CD14-positive monocyte (primary cell): ENCODE results near the gene ASB16. TPM values are rescaled to one million over a fixed set of nuclear protein-coding genes. Genes with fewer than 3 reads are reported as not detected.

Source experiments
- DNase-seq, 3 donors: peaks; one replicate each; pipeline ENCODE4 v3.0.0-alpha.2; 2011 to 2022
- H2AFZ ChIP-seq: 2 replicates; pipeline ENCODE4 v1.6.0; 2012; ENCODE audit warnings: mild to moderate bottlenecking, low read depth, low read length, inconsistent platforms; ENCODE audit not compliant: insufficient read depth, poor library complexity, severe bottlenecking
- H3K27ac ChIP-seq, 2 donors: 1 replicate in 1 of 2; 2 replicates in 1 of 2; pipeline ENCODE4 v1.5.1; 2012 to 2013; ENCODE audit warnings: low read length in 2 of 2, control low read depth in 1 of 2, inconsistent platforms in 1 of 2, low read depth in 1 of 2, mild to moderate bottlenecking in 1 of 2
- H3K27me3 ChIP-seq, 2 donors: one replicate each; pipeline versions ENCODE4 v1.6.0 to v1.6.1; 2011 to 2013; ENCODE audit warnings: low read length in 2 of 2; ENCODE audit not compliant: control insufficient read depth in 2 of 2, insufficient read depth in 2 of 2
- H3K36me3 ChIP-seq, 2 donors: replicated peaks in 1 of 2; 1 replicate in 1 of 2; 2 replicates in 1 of 2; pipeline versions ENCODE4 v1.5.1 to v1.6.1; 2012 to 2013; ENCODE audit warnings: low read length in 2 of 2, control low read depth in 1 of 2, inconsistent platforms in 1 of 2, mild to moderate bottlenecking in 1 of 2; ENCODE audit not compliant: insufficient read depth in 2 of 2, control insufficient read depth in 1 of 2
- H3K4me1 ChIP-seq, 2 donors: 1 replicate in 1 of 2; 2 replicates in 1 of 2; pipeline versions ENCODE4 v1.5.1 to v1.6.1; 2012 to 2013; ENCODE audit warnings: low read length in 2 of 2, control low read depth in 1 of 2, inconsistent platforms in 1 of 2, mild to moderate bottlenecking in 1 of 2, moderate library complexity in 1 of 2; ENCODE audit not compliant: insufficient read depth in 2 of 2, control insufficient read depth in 1 of 2
- H3K4me2 ChIP-seq: replicated peaks from 2 replicates; pipeline ENCODE3; 2012; ENCODE audit warnings: low read length, moderate library complexity, mild to moderate bottlenecking; ENCODE audit not compliant: poor library complexity, severe bottlenecking; ENCODE audit errors: extremely low read depth
- H3K4me3 ChIP-seq, 3 experiments: fragments of 200-600 bp in 1 of 3; sonication (generic) in 1 of 3; replicated peaks in 1 of 3; 1 replicate in 2 of 3; 2 replicates in 1 of 3; pipeline ENCODE4 v1.5.1; 2011 to 2013; ENCODE audit warnings: low read length in 3 of 3, mild to moderate bottlenecking in 3 of 3, control low read depth in 2 of 3, low read depth in 2 of 3, inconsistent platforms in 1 of 3, moderate library complexity in 1 of 3
- H3K79me2 ChIP-seq: 2 replicates; pipeline ENCODE4 v1.6.0; 2012; ENCODE audit warnings: mild to moderate bottlenecking, control low read depth, inconsistent platforms, low read length, moderate library complexity; ENCODE audit not compliant: insufficient read depth
- H3K9ac ChIP-seq: 2 replicates; pipeline ENCODE4 v1.6.0; 2017; ENCODE audit warnings: low read length, mild to moderate bottlenecking; ENCODE audit not compliant: insufficient read depth, poor library complexity, severe bottlenecking
- H3K9me3 ChIP-seq, 2 donors: replicated peaks in 1 of 2; 1 replicate in 1 of 2; 2 replicates in 1 of 2; pipeline versions ENCODE4 v1.5.1 to v1.6.1; 2012 to 2013; ENCODE audit warnings: low read length in 2 of 2, control low read depth in 1 of 2; ENCODE audit not compliant: control insufficient read depth in 1 of 2, insufficient read depth in 1 of 2
- H4K20me1 ChIP-seq: 2 replicates; pipeline ENCODE4 v1.6.0; 2012; ENCODE audit warnings: mild to moderate bottlenecking, low read length, control low read depth, moderate library complexity; ENCODE audit not compliant: insufficient read depth
- H3K27ac Mint-ChIP-seq, 7 donors: one replicate each; pipeline ENCODE4 v1.8.0; 2020; ENCODE audit warnings: mild to moderate bottlenecking in 7 of 7, mixed read lengths in 7 of 7, moderate library complexity in 6 of 7, inconsistent platforms in 2 of 7
- H3K27me3 Mint-ChIP-seq, 3 donors: one replicate each; pipeline ENCODE4 v1.8.0; 2021 to 2022; ENCODE audit warnings: low read depth in 3 of 3, mild to moderate bottlenecking in 3 of 3, mixed read lengths in 3 of 3, moderate library complexity in 3 of 3, inconsistent platforms in 1 of 3
- H3K36me3 Mint-ChIP-seq, 2 donors: one replicate each; pipeline ENCODE4 v1.8.0; 2020; ENCODE audit warnings: mixed read lengths in 2 of 2, inconsistent platforms in 1 of 2, mild to moderate bottlenecking in 1 of 2
- H3K4me1 Mint-ChIP-seq: one replicate; pipeline ENCODE4 v1.8.0; 2020; ENCODE audit warnings: mild to moderate bottlenecking, mixed read lengths
- H3K4me3 Mint-ChIP-seq, 2 donors: one replicate each; pipeline ENCODE4 v1.8.0; 2020; ENCODE audit warnings: mild to moderate bottlenecking in 2 of 2, mixed read lengths in 2 of 2, moderate library complexity in 1 of 2
- H3K9me3 Mint-ChIP-seq, 7 donors: one replicate each; pipeline ENCODE4 v1.8.0; 2020 to 2022; ENCODE audit warnings: mixed read lengths in 7 of 7, mild to moderate bottlenecking in 6 of 7, moderate library complexity in 6 of 7, inconsistent platforms in 2 of 7
- WGBS: methylation state at CpG from one replicate; pipeline ENCODE4 v1.1.5; 2013; ENCODE audit warnings: missing lambda C conversion rate; ENCODE audit not compliant: insufficient coverage; 5-methylcytosine and 5-hydroxymethylcytosine counted together
- intact Hi-C, 2 donors: fragments of 100-400 bp; cut with micrococcal nuclease; formaldehyde crosslinking; loops; one replicate each; pipeline versions ENCODE4 v1.15.0 to v1.15.1; 2023
- polyA plus RNA-seq, 3 donors: library from polyadenylated mRNA; depleted of rRNA in 1 of 3; unstranded in 2 of 3; stranded (reverse) in 1 of 3; fragments of 300-500 nt in 2 of 3; fragments of >200 nt in 1 of 3; fragmentation: Illumina TruSeq in 2 of 3; gene quantifications; 1 replicate in 2 of 3; 2 replicates in 1 of 3; pipeline ENCODE4 v1.2.3, GENCODE V29; 2012 to 2021
- TF ChIP-seq, protein P1 (sequence below): fragments of 200-600 bp; IDR thresholded peaks from one replicate; pipeline ENCODE4 v1.8.0; 2022; ENCODE audit warnings: antibody characterized with exemption, mild to moderate bottlenecking

Gene ASB16
- polyA plus RNA-seq, 3 donors, result not detected

DNA sequence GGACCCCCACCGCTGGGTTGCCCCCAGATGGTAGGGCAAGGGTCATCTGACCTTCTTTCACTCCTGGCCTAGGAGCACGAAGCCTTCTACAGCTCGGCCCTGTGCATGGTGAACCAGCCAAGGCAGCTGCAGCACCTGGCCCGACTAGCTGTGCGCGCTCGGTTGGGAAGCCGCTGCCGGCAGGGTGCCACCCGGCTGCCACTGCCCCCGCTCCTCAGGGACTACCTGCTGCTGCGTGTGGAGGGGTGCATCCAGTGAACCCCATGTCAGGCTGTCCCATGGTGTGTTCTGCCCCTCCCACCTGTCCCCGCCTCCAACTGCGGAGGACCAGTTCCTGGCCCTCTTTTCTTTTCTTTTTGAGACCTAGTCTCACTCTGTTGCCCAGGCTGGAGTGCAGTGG lies 7.6 kb downstream of the ASB16 start:
- Histone ChIP-seq H3K9ac (no peak overlapping the region), H4K20me1 (peaks cover 16% of the 10 kb centered on the region), H3K9me3 (no peaks in the 10 kb centered on the region), H3K27ac (no peak overlapping the region), H3K4me1 (no peaks in the 10 kb centered on the region), H3K4me3 (no peak overlapping the region), H3K4me2 (no peak overlapping the region), H3K79me2 (peaks cover 17% of the 10 kb centered on the region), H3K36me3 (peaks cover 43 to 49% of the 10 kb centered on the region in 2 donors), H3K27me3 (no peaks in the 10 kb centered on the region), H2AFZ (no peak overlapping the region)
- H3K27me3 Mint-ChIP-seq, result no peaks in the 10 kb centered on the region
- 97% methylated on average over 14 of the region's 14 CpGs for WGBS
- H3K27ac Mint-ChIP-seq, result peak overlapping the region in 2 of 7 donors; percentile 37 to 73
- H3K4me3 Mint-ChIP-seq, result no peak overlapping the region
- H3K36me3 Mint-ChIP-seq, result peaks cover 31 to 61% of the 10 kb centered on the region in 2 donors
- peaks cover 0 to 2% (median 0%) of the 10 kb centered on the region in 7 donors for H3K9me3 Mint-ChIP-seq
- intact Hi-C loops, result no loop called here
- no peak for DNase-seq
- TF ChIP-seq, protein P1, sequence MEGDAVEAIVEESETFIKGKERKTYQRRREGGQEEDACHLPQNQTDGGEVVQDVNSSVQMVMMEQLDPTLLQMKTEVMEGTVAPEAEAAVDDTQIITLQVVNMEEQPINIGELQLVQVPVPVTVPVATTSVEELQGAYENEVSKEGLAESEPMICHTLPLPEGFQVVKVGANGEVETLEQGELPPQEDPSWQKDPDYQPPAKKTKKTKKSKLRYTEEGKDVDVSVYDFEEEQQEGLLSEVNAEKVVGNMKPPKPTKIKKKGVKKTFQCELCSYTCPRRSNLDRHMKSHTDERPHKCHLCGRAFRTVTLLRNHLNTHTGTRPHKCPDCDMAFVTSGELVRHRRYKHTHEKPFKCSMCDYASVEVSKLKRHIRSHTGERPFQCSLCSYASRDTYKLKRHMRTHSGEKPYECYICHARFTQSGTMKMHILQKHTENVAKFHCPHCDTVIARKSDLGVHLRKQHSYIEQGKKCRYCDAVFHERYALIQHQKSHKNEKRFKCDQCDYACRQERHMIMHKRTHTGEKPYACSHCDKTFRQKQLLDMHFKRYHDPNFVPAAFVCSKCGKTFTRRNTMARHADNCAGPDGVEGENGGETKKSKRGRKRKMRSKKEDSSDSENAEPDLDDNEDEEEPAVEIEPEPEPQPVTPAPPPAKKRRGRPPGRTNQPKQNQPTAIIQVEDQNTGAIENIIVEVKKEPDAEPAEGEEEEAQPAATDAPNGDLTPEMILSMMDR, result no peak
- H3K4me1 Mint-ChIP-seq, result no peaks in the 10 kb centered on the region

DNA sequence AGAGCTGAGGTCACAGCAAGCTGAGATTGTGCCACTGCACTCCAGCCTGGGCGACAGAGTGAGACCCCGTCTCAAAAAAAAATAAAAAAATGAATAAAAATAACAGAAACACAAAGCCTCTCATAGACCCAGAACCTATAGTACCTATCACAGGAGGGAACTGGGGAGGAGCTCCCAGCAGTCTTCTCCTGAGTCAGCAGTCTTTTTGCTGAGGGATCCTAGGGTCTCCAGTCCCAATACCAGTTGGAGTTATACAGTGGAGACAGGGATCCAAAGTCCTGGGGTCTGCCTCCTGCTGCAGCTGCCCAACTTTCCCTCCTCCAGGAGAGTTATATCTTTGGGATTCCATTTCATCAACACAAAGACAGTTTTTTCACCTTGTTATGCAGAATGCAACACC lies 12.5 kb downstream of the ASB16 start:
- peaks cover 61% of the 10 kb centered on the region for H3K79me2 ChIP-seq
- no peaks in the 10 kb centered on the region for H3K27me3 ChIP-seq
- no peak overlapping the region for H3K4me2 ChIP-seq
- Mint-ChIP-seq H3K27ac (peak overlapping the region in 1 of 7 donors; percentile 8), H3K27me3 (no peaks in the 10 kb centered on the region), H3K4me3 (no peak overlapping the region), H3K9me3 (peaks cover 0 to 2% (median 0%) of the 10 kb centered on the region in 7 donors), H3K36me3 (peaks cover 23 to 45% of the 10 kb centered on the region in 2 donors), H3K4me1 (peaks cover 24% of the 10 kb centered on the region)
- DNase-seq, result no peak
- H3K36me3 ChIP-seq, result peaks cover 24 to 29% of the 10 kb centered on the region in 2 donors
- TF ChIP-seq, protein P1, result no peak
- no peak overlapping the region for H3K9ac ChIP-seq
- WGBS, result no CpG with 5 or more reads among the region's 2 CpGs
- intact Hi-C loops, result loop anchor here in 1 of 2 donors (10.0 kb wide), 1 partner anchor 118 kb away; the partner anchor contains the start of gene LSM12
- no peaks in the 10 kb centered on the region for H3K9me3 ChIP-seq
- H4K20me1 ChIP-seq, result peaks cover 42% of the 10 kb centered on the region
- no peak overlapping the region for H3K4me3 ChIP-seq
- no peak overlapping the region for H2AFZ ChIP-seq
- H3K4me1 ChIP-seq, result peaks cover 18 to 25% of the 10 kb centered on the region in 2 donors
- no peak overlapping the region for H3K27ac ChIP-seq
